Body of pancreas (tissue), 4 donors: ENCODE results near the gene RPS6KA1. TPM values are rescaled to one million over a fixed set of nuclear protein-coding genes. Genes with fewer than 3 reads are reported as not detected.

Source experiments
- ATAC-seq: fragments of 150-250 bp; one replicate; pipeline ENCODE4 v1.9.1; 2016
- DNase-seq, 4 donors: peaks; one replicate each; pipeline ENCODE4 v3.0.0-alpha.2; 2019
- H3K27ac ChIP-seq, 4 donors: fragments of 200-600 bp; sonication (generic); 1 replicate in 3 of 4; 2 replicates in 1 of 4; pipeline versions ENCODE4 v1.5.1 to v1.6.1; 2016 to 2019; ENCODE audit warnings: mild to moderate bottlenecking in 1 of 4, mixed read lengths in 1 of 4, moderate library complexity in 1 of 4
- H3K27me3 ChIP-seq, 2 donors: fragments of 200-600 bp; sonication (generic); one replicate each; pipeline ENCODE4 v1.6.0; 2016; ENCODE audit warnings: mild to moderate bottlenecking in 1 of 2
- H3K36me3 ChIP-seq, 2 donors: fragments of 200-600 bp; sonication (generic); replicated peaks in 1 of 2; 2 replicates each; pipeline ENCODE4 v1.5.1; 2016; ENCODE audit warnings: low read depth in 2 of 2; ENCODE audit not compliant: insufficient read depth in 1 of 2
- H3K4me1 ChIP-seq: fragments of 200-600 bp; sonication (generic); one replicate; pipeline ENCODE4 v1.6.0; 2016
- H3K4me3 ChIP-seq, 2 donors: fragments of 200-600 bp; sonication (generic); 1 replicate in 1 of 2; 2 replicates in 1 of 2; pipeline ENCODE4 v1.5.1; 2016 to 2019
- H3K9me3 ChIP-seq, 3 donors: fragments of 200-600 bp; sonication (generic); 1 replicate in 2 of 3; 2 replicates in 1 of 3; pipeline ENCODE4 v1.5.1; 2016
- POLR2A ChIP-seq, 3 donors: fragments of 450-650 bp; IDR thresholded peaks; one replicate each; pipeline ENCODE4 v1.6.1; 2016; ENCODE audit warnings: antibody characterized with exemption in 3 of 3, mild to moderate bottlenecking in 2 of 3
- WGBS, 2 donors: methylation state at CpG; one replicate each; pipeline ENCODE4 v1.1.5; 2017; 5-methylcytosine and 5-hydroxymethylcytosine counted together
- intact Hi-C: fragments of 100-400 bp; cut with DNase I; formaldehyde crosslinking; loops from one replicate; pipeline ENCODE4 v1.15.1; 2023
- total RNA-seq, 2 donors: library from RNA; depleted of rRNA; stranded (reverse); fragments of >200 nt; gene quantifications; one replicate each; pipeline ENCODE4 v1.1.0, GENCODE V29; 2016
- TF ChIP-seq, protein P1 (sequence below), 7 experiments: fragments of 450-650 bp in 4 of 7; fragments of 200-600 bp in 3 of 7; sonication (generic) in 3 of 7; IDR thresholded peaks; one replicate each; pipeline ENCODE4 v1.5.1; 2016 to 2019; ENCODE audit warnings: antibody characterized with exemption in 7 of 7

Gene RPS6KA1
- total RNA-seq, 2 donors from 2014 or later = 20.1 to 30.4 TPM

DNA sequence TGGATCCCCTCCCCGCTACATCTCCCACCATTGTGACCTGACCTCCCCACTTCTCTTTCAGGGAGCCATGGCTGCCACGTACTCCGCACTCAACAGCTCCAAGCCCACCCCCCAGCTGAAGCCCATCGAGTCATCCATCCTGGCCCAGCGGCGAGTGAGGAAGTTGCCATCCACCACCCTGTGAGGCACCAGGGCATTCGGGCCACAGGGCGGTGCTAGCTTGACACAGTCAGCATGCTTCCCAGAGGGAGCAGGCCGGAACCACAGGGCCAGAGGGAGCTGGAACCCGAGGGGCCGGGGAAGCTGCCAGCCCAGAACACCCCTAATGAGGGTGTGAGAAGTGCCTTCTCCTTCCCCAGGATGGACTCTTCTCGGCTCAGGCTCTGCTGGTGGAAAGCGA, 44.5 kb downstream of the RPS6KA1 start:
- H3K36me3 ChIP-seq = peaks cover 5 to 14% of the 10 kb centered on the region in 2 donors
- WGBS, 2 donors = 79 to 100% methylated on average over 5 to 13 of the region's 13 CpGs
- TF ChIP-seq, protein P1, sequence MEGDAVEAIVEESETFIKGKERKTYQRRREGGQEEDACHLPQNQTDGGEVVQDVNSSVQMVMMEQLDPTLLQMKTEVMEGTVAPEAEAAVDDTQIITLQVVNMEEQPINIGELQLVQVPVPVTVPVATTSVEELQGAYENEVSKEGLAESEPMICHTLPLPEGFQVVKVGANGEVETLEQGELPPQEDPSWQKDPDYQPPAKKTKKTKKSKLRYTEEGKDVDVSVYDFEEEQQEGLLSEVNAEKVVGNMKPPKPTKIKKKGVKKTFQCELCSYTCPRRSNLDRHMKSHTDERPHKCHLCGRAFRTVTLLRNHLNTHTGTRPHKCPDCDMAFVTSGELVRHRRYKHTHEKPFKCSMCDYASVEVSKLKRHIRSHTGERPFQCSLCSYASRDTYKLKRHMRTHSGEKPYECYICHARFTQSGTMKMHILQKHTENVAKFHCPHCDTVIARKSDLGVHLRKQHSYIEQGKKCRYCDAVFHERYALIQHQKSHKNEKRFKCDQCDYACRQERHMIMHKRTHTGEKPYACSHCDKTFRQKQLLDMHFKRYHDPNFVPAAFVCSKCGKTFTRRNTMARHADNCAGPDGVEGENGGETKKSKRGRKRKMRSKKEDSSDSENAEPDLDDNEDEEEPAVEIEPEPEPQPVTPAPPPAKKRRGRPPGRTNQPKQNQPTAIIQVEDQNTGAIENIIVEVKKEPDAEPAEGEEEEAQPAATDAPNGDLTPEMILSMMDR (IDR thresholded peaks at IDR 0.05) = no peak
- TF ChIP-seq POLR2A (IDR thresholded peaks at IDR 0.05) = no peak

DNA sequence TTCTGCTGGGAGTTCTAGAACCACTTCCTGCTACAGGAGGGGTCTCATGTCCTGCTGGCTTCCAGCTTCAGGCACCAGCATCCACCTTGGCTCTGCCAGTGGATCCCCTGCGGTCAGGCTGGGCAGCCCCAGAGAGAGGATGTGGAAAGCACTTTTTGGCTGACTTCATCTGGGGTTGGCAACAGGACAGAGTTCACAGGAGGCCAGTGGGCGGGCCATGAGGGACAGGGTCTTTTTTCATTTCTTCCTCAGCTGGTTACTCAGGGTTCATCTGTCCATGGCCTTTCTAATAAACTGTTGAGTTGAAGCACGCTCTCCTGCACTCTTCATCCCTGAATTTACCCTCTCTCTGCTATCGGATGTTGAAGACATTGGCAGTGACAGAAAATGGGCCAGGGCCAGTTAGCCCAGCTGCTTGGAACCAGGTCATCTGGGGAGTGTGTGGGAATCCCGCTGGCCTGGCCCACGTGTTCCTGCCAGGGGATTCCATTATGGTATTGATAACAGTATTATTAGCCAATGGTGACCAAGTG, 45.2 kb downstream of the RPS6KA1 start:
- no peaks in the 10 kb centered on the region for H3K4me1 ChIP-seq
- no peak overlapping the region for H3K4me3 ChIP-seq
- DNase-seq (peak in 1 of 4 donors; percentile 27), ATAC-seq (no peak)
- intact Hi-C loops = no loop called here
- no peaks in the 10 kb centered on the region for H3K27me3 ChIP-seq
- H3K36me3 ChIP-seq = peaks cover 5 to 14% of the 10 kb centered on the region in 2 donors
- WGBS, 2 donors = 45 to 57% methylated on average over 6 of the region's 6 CpGs
- TF ChIP-seq, protein P1 (IDR thresholded peaks at IDR 0.05) = no peak
- TF ChIP-seq POLR2A (IDR thresholded peaks at IDR 0.05) = no peak
- no peaks in the 10 kb centered on the region for H3K9me3 ChIP-seq
- H3K27ac ChIP-seq = no peak overlapping the region

More for the DNA sequence above, 44.5 kb downstream of the RPS6KA1 start:
- H3K27me3 ChIP-seq = no peaks in the 10 kb centered on the region
- no peaks in the 10 kb centered on the region for H3K9me3 ChIP-seq
- H3K4me3 ChIP-seq = no peak overlapping the region
- no peaks in the 10 kb centered on the region for H3K4me1 ChIP-seq
- H3K27ac ChIP-seq = no peak overlapping the region
- intact Hi-C loops = no loop called here
- no peak for ATAC-seq
- no peak for DNase-seq

DNA sequence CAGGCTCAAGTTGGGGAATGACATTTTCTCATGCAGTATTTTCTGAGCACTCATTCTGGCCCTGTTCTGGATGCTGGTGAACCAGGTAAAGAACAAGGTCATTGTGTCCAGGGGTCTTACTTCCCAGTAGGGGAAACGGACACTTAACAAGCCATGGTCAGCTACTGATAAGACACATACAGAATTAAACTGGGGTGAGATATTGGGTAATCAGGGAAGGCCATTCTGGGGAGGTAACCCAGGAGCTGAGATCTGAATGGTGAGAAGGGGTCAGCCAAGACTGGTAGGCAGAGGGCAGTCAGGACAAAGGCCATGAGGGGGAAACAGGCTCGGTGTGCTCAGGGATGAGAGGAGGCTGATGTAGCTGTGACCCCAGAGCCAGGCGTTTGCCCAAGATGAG, 45.8 kb downstream of the RPS6KA1 start:
- Histone ChIP-seq H3K4me3 (no peak overlapping the region), H3K4me1 (no peaks in the 10 kb centered on the region), H3K27ac (no peak overlapping the region), H3K9me3 (no peaks in the 10 kb centered on the region), H3K27me3 (no peaks in the 10 kb centered on the region), H3K36me3 (peaks cover 5 to 14% of the 10 kb centered on the region in 2 donors)
- WGBS, 2 donors = 76 to 86% methylated on average over 3 of the region's 3 CpGs
- DNase-seq = no peak
- no peak for ATAC-seq
- intact Hi-C loops = no loop called here
- no peak for TF ChIP-seq POLR2A (IDR thresholded peaks at IDR 0.05)
- TF ChIP-seq, protein P1 (IDR thresholded peaks at IDR 0.05) = no peak

DNA sequence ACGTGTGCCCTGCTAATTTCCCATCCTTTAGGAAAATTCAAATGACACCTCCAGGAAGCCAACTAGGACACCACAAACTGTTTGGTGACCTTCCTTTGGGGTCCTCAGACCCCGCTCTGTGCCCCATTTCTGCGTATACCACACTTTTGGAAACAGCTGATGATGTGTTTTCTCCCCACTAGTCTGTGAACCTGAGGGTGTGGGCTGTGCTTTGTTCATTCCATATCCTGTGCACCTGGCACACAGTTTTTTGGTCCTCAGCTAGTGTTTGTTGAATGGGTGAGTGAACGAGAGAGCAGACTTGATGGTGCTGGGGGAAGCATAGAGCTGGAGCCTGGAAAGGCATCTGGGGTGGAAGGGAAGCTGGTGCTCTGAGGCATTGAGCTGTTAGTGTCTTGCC, 48.6 kb downstream of the RPS6KA1 start:
- WGBS, 2 donors = 62 to 74% methylated on average over 4 of the region's 4 CpGs
- Histone ChIP-seq H3K27ac (no peak overlapping the region), H3K27me3 (no peaks in the 10 kb centered on the region), H3K36me3 (peaks cover 1 to 2% of the 10 kb centered on the region in 2 donors), H3K4me3 (no peak overlapping the region), H3K9me3 (no peaks in the 10 kb centered on the region), H3K4me1 (no peaks in the 10 kb centered on the region)
- DNase-seq = no peak
- TF ChIP-seq, protein P1 (IDR thresholded peaks at IDR 0.05) = no peak
- no peak for TF ChIP-seq POLR2A (IDR thresholded peaks at IDR 0.05)
- no peak for ATAC-seq
- intact Hi-C loops = no loop called here

DNA sequence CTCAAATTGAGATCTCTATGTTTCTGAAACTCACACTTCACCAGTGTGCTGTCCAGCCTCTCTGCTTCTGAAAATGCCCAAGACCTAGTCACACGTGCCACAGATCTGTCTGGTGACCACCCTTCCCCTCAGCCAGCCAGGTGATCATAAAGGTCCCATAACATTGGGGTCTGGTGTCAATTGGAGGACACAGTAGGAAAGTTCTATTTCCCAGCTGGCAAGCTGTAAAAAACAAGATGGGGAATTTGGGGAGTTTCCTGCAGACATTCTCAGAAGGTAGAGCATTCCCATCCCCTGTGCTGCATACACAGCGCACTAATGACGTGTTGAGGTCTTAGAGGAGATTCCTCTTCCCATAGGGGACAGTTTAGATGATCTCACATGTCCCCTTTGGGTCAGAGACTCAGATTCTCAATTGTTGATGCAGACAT, 50.1 kb downstream of the RPS6KA1 start:
- TF ChIP-seq, protein P1 (IDR thresholded peaks at IDR 0.05) = no peak
- TF ChIP-seq POLR2A (IDR thresholded peaks at IDR 0.05) = no peak
- Histone ChIP-seq H3K27ac (no peak overlapping the region), H3K36me3 (no peaks in the 10 kb centered on the region), H3K4me1 (no peaks in the 10 kb centered on the region), H3K9me3 (no peaks in the 10 kb centered on the region), H3K27me3 (no peaks in the 10 kb centered on the region), H3K4me3 (no peak overlapping the region)
- WGBS, 2 donors = 62 to 65% methylated on average over 3 of the region's 3 CpGs
- intact Hi-C loops = no loop called here
- DNase-seq = no peak
- ATAC-seq = no peak
